ENCODE measurements around the gene OR10H2.

- TF ChIP-seq CTCF (IDR thresholded peaks at IDR 0.05) (no peak), POLR2A (IDR thresholded peaks at IDR 0.05) (no peak)
Measured at GRCh38 chr19:15730538-15730937, 2.7 kb downstream of the OR10H2 start.
